HCT116 (cell line): ENCODE measurements around the gene ZMYND11. TPM values are rescaled to one million over a fixed set of nuclear protein-coding genes. Genes with fewer than 3 reads are reported as not detected.

Experiments used
- ATAC-seq: fragments of 200-7000 bp; cut with Tn5 transposase; 2 replicates; pipeline ENCODE4 v1.9.1; 2020; ENCODE audit warnings: mild to moderate bottlenecking, moderate library complexity
- BruUV-seq: library from RNA; stranded (reverse); fragments of 400-500 nt; replicated peaks from 2 replicates; lab custom pipeline; 2021; lab: Mats Ljungman, UMichigan
- CTCF ChIA-PET: fragments of 300-600 bp; sonication (Branson Sonifier 250); formaldehyde crosslinking; loops from one replicate; lab custom pipeline; 2021; ENCODE audit warnings: antibody characterized with exemption; lab: Charles Lee
- POLR2A ChIA-PET: fragments of 300-600, 350-600 bp; sonication (Branson Sonifier 250); formaldehyde crosslinking; loops from one replicate; lab custom pipeline; 2021; ENCODE audit warnings: antibody characterized with exemption; lab: Charles Lee
- RAD21 ChIA-PET, 2 experiments: fragments of 300-600 bp; sonication (Branson Sonifier 250); formaldehyde crosslinking; loops; one replicate each; lab custom pipeline; 2023; ENCODE audit warnings: low total read pairs in 2 of 2; ENCODE audit not compliant: uncharacterized antibody in 2 of 2, unreplicated experiment in 2 of 2, low non-redundant PET in 1 of 2; lab: Charles Lee
- DNase-seq: peaks from one replicate; pipeline ENCODE4 v3.0.0-alpha.2; 2010; ENCODE audit warnings: low read depth, low spot score
- H2AFZ ChIP-seq: fragments of 200-600 bp; shearing (Covaris generic), sonication (generic); 2 replicates; pipeline ENCODE4 v1.6.1; 2017; ENCODE audit warnings: low read depth, mixed run types, mixed read lengths, antibody characterized with exemption, low read length; ENCODE audit not compliant: poor library complexity, severe bottlenecking
- H3K27ac ChIP-seq: 2 replicates; pipeline ENCODE4 v1.5.1; 2012; ENCODE audit warnings: low read depth, low read length
- H3K27me3 ChIP-seq: fragments of 200-600 bp; sonication (generic); 2 replicates; pipeline ENCODE4 v1.6.1; 2016; ENCODE audit warnings: mixed run types, low read length, mixed read lengths; ENCODE audit not compliant: insufficient read depth
- H3K36me3 ChIP-seq, 2 experiments: fragments of 200-500 bp in 1 of 2; fragments of 200-600 bp in 1 of 2; sonication (Bioruptor generic) in 1 of 2; sonication (generic) in 1 of 2; 2 replicates each; pipeline versions ENCODE4 v1.5.1 to v1.6.1; 2014 to 2016; ENCODE audit warnings: low read length in 2 of 2, inconsistent platforms in 1 of 2, mixed read lengths in 1 of 2, mixed run types in 1 of 2; ENCODE audit not compliant: insufficient read depth in 2 of 2, control insufficient read depth in 1 of 2
- H3K4me1 ChIP-seq, 2 experiments: fragments of 200-600 bp in 1 of 2; sonication (generic) in 1 of 2; 2 replicates each; pipeline versions ENCODE4 v1.5.1 to v1.6.1; 2012 to 2017; ENCODE audit warnings: low read length in 2 of 2, inconsistent platforms in 1 of 2, mild to moderate bottlenecking in 1 of 2, mixed read lengths in 1 of 2, mixed run types in 1 of 2, moderate library complexity in 1 of 2; ENCODE audit not compliant: insufficient read depth in 2 of 2, control insufficient read depth in 1 of 2
- H3K4me2 ChIP-seq: fragments of 200-600 bp; sonication (generic); 2 replicates; pipeline ENCODE4 v1.6.1; 2017; ENCODE audit warnings: mixed run types, low read length, mixed read lengths
- H3K4me3 ChIP-seq, 2 experiments: fragments of 200-600 bp in 1 of 2; sonication (generic) in 1 of 2; replicated peaks in 1 of 2; 2 replicates each; pipeline ENCODE4 v1.5.1; 2011 to 2016; ENCODE audit warnings: low read length in 2 of 2, control low read depth in 1 of 2, low read depth in 1 of 2, mild to moderate bottlenecking in 1 of 2, mixed read lengths in 1 of 2, mixed run types in 1 of 2
- H3K79me2 ChIP-seq: fragments of 200-600 bp; sonication (generic); 2 replicates; pipeline ENCODE4 v1.6.1; 2017; ENCODE audit warnings: mild to moderate bottlenecking, mixed run types, low read length, moderate library complexity, mixed read lengths; ENCODE audit not compliant: insufficient read depth
- H3K9ac ChIP-seq: fragments of 200-600 bp; sonication (generic); 2 replicates; pipeline ENCODE4 v1.6.1; 2016; ENCODE audit warnings: low read length, mixed read lengths
- H3K9me2 ChIP-seq: fragments of 200-600 bp; sonication (generic), shearing (Covaris generic); 2 replicates; pipeline ENCODE4 v1.6.1; 2017; ENCODE audit warnings: mixed run types, mild to moderate bottlenecking, moderate library complexity; ENCODE audit not compliant: insufficient read depth
- H3K9me3 ChIP-seq, 2 experiments: fragments of 200-500 bp in 1 of 2; fragments of 200-600 bp in 1 of 2; sonication (Bioruptor generic) in 1 of 2; sonication (generic) in 1 of 2; 2 replicates each; pipeline ENCODE4 v1.6.1; 2014 to 2017; ENCODE audit warnings: low read length in 2 of 2, mixed read lengths in 2 of 2, inconsistent platforms in 1 of 2, low read depth in 1 of 2, mild to moderate bottlenecking in 1 of 2, mixed run types in 1 of 2, moderate library complexity in 1 of 2; ENCODE audit not compliant: control insufficient read depth in 1 of 2, insufficient read depth in 1 of 2
- H4K20me1 ChIP-seq: fragments of 200-600 bp; sonication (generic), shearing (Covaris generic); 2 replicates; pipeline ENCODE4 v1.6.1; 2017; ENCODE audit warnings: mixed run types, mild to moderate bottlenecking, moderate library complexity; ENCODE audit not compliant: insufficient read depth
- ATF3 ChIP-seq: IDR thresholded peaks from 2 replicates; pipeline ENCODE4 v1.6.1; 2012
- CTCF ChIP-seq, 3 experiments: fragments of 200-600 bp in 1 of 3; sonication (generic) in 1 of 3; IDR thresholded peaks in 2 of 3; conservative IDR thresholded peaks in 1 of 3; 2 replicates each; pipeline ENCODE4 v1.5.1; 2012 to 2017; ENCODE audit warnings: low read depth in 2 of 3, low read length in 2 of 3, antibody characterized with exemption in 1 of 3, borderline replicate concordance in 1 of 3, control low read depth in 1 of 3, mild to moderate bottlenecking in 1 of 3, mixed read lengths in 1 of 3, mixed run types in 1 of 3, moderate library complexity in 1 of 3; ENCODE audit not compliant: insufficient read depth in 1 of 3
- EZH2 ChIP-seq: fragments of 200-600 bp; sonication (generic); IDR thresholded peaks from 2 replicates; pipeline ENCODE4 v1.6.1; 2017; ENCODE audit warnings: antibody characterized with exemption, mixed run types
- REST ChIP-seq: IDR thresholded peaks from 2 replicates; pipeline ENCODE4 v1.6.1; 2012; ENCODE audit warnings: low read depth
- intact Hi-C: fragments of 100-400 bp; cut with micrococcal nuclease; formaldehyde crosslinking; loops from 2 replicates; pipeline ENCODE4 v1.10.0; 2022
- total RNA-seq: library from RNA; stranded (reverse); gene quantifications from one replicate; pipeline ENCODE4 v1.2.1, GENCODE V29; 2021; ENCODE audit not compliant: unreplicated experiment

Gene ZMYND11
- total RNA-seq, 1 experiment from 2014 or later = 28.3 TPM

DNA sequence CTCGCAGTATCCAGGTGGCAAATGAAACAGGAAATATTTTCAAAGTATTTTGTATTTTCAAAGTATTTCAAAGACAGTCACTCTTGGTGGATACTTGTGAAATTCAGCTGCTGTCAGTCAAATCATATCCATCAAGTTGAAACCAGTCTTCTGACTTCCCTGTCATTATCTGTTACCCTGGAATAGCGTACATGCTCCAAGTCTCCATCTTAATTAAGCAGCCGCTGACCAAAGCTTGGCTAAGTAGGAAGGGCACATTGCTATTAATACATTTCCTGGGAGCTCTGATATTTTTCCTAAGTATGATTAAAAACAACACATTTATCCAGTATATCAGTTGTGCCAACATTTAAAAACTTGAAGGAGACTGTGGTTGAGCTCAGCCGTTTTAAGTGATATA, 112.2 kb downstream of the ZMYND11 start:
- ChIA-PET POLR2A (no interaction called here), CTCF (no interaction called here)
- BruUV-seq = no TSS peak

More for the DNA sequence above, 112.2 kb downstream of the ZMYND11 start:
- Histone ChIP-seq H3K4me1 (no peaks in the 10 kb centered on the region), H2AFZ (no peak overlapping the region), H4K20me1 (no peaks in the 10 kb centered on the region), H3K4me2 (no peak overlapping the region), H3K79me2 (no peaks in the 10 kb centered on the region), H3K9me3 (no peaks in the 10 kb centered on the region), H3K4me3 (no peak overlapping the region), H3K27ac (no peak overlapping the region), H3K9ac (no peak overlapping the region), H3K9me2 (no peaks in the 10 kb centered on the region), H3K36me3 (peaks cover 8 to 14% of the 10 kb centered on the region in 2 experiments; a peak in 2 of 4 replicates), H3K27me3 (no peaks in the 10 kb centered on the region)
- RAD21 ChIA-PET = no interaction called here
- TF ChIP-seq REST (no peak), CTCF (IDR thresholded peaks at IDR 0.05 in 2 of 3, conservative IDR thresholded peaks at IDR 0.05 in 1 of 3; ENCODE audit: borderline replicate concordance in 1 of 3, insufficient read depth in 1 of 3, low read depth in 2 of 3, low read length in 2 of 3) (no peak), ATF3 (no peak), EZH2 (no peak)
- ATAC-seq = no peak
- intact Hi-C loops = no loop called here
- no peak for DNase-seq
